GM12878 (cell line): Measurements from ENCODE around the gene ZNF655. TPM values are rescaled to one million over a fixed set of nuclear protein-coding genes. Genes with fewer than 3 reads are reported as not detected.
A peak's percentile ranks its signal among the peaks of the same experiment; 100 is the strongest.
"Not testable (repeated sequence)": the region's sequence is repeated elsewhere in the genome, so short reads cannot be mapped to it uniquely, and the experiment has no call there.

Experiments
- ATAC-seq: fragments of 200-7000 bp; cut with Tn5 transposase; 3 replicates; pipeline ENCODE4 v1.9.1; 2020; ENCODE audit warnings: mild to moderate bottlenecking, moderate library complexity
- BruUV-seq: library from RNA; stranded (reverse); fragments of 400-500 nt; replicated peaks from 2 replicates; lab custom pipeline; 2021; lab: Mats Ljungman, UMichigan
- CTCF ChIA-PET: fragments of 300-600 bp; sonication (Branson Sonifier 250); formaldehyde crosslinking; extraction: SDS; loops from one replicate; lab custom pipeline; 2021; ENCODE audit warnings: inconsistent platforms; lab: Yijun Ruan, JAX
- POLR2A ChIA-PET: fragments of 350-600 bp; formaldehyde crosslinking; extraction: SDS; loops from one replicate; lab custom pipeline; 2021; ENCODE audit warnings: inconsistent platforms; lab: Charles Lee
- RAD21 ChIA-PET: fragments of 300-600 bp; sonication (Branson Sonifier 250); formaldehyde crosslinking; loops from one replicate; lab custom pipeline; 2023; ENCODE audit warnings: antibody characterized with exemption; ENCODE audit not compliant: unreplicated experiment; lab: Charles Lee
- SMC1A ChIA-PET: fragments of 300-600 bp; sonication (Branson Sonifier 250); formaldehyde crosslinking; loops from one replicate; lab custom pipeline; 2023; ENCODE audit not compliant: unreplicated experiment, uncharacterized antibody; lab: Charles Lee
- DNase-seq: peaks from one replicate; pipeline ENCODE4 v3.0.0-alpha.2; 2011; ENCODE audit warnings: low read depth, low spot score
- FAIRE-seq: peaks from 3 replicates; lab custom pipeline; 2011; peaks lifted over from hg19 to GRCh38; lab: Jason Lieb, UNC
- H2AFZ ChIP-seq: 2 replicates; pipeline ENCODE4 v1.6.0; 2011; ENCODE audit warnings: low read depth, low read length, control low read depth; ENCODE audit not compliant: control insufficient read depth
- H3K27ac ChIP-seq: 2 replicates; pipeline ENCODE4 v1.5.1; 2011; ENCODE audit warnings: control low read depth; ENCODE audit not compliant: control insufficient read depth, insufficient read depth
- H3K27me3 ChIP-seq, 2 experiments: replicated peaks in 1 of 2; 2 replicates each; pipeline versions ENCODE4 v1.6.0 to v1.6.1; 2011; ENCODE audit warnings: low read length in 1 of 2; ENCODE audit not compliant: control insufficient read depth in 2 of 2, insufficient read depth in 2 of 2
- H3K36me3 ChIP-seq, 2 experiments: 2 replicates each; pipeline ENCODE4 v1.5.1; 2011; ENCODE audit warnings: low read length in 1 of 2; ENCODE audit not compliant: control insufficient read depth in 2 of 2, insufficient read depth in 2 of 2
- H3K4me1 ChIP-seq: 2 replicates; pipeline ENCODE4 v1.6.1; 2011; ENCODE audit warnings: mild to moderate bottlenecking, low read length, moderate library complexity, mixed read lengths; ENCODE audit not compliant: control insufficient read depth, insufficient read depth
- H3K4me2 ChIP-seq: 2 replicates; pipeline ENCODE4 v1.6.0; 2011; ENCODE audit warnings: control low read depth; ENCODE audit not compliant: control insufficient read depth, insufficient read depth
- H3K4me3 ChIP-seq: fragments of 200-600 bp; sonication (generic); 2 replicates; pipeline ENCODE4 v1.5.1; 2016
- H3K79me2 ChIP-seq: 2 replicates; pipeline ENCODE4 v1.6.0; 2011; ENCODE audit warnings: low read length; ENCODE audit not compliant: control insufficient read depth, insufficient read depth
- H3K9ac ChIP-seq: 2 replicates; pipeline ENCODE4 v1.8.0; 2011; ENCODE audit warnings: low read length, control low read depth, mixed read lengths; ENCODE audit not compliant: control insufficient read depth, insufficient read depth
- H3K9me3 ChIP-seq: replicated peaks from 3 replicates; pipeline ENCODE4 v1.5.1; 2011; ENCODE audit warnings: mild to moderate bottlenecking, low read length; ENCODE audit not compliant: control insufficient read depth, insufficient read depth
- H4K20me1 ChIP-seq: 2 replicates; pipeline ENCODE4 v1.6.0; 2011; ENCODE audit not compliant: control insufficient read depth, insufficient read depth
- DPF2 ChIP-seq: fragments of 450-650 bp; IDR thresholded peaks from 2 replicates; pipeline ENCODE4 v1.6.1; 2017; ENCODE audit warnings: mild to moderate bottlenecking
- NR2C1 ChIP-seq: fragments of 450-650 bp; IDR thresholded peaks from 2 replicates; pipeline ENCODE4 v1.6.1; 2017; ENCODE audit warnings: antibody characterized with exemption, mild to moderate bottlenecking, moderate library complexity
- WGBS: methylation state at CpG from one replicate; pipeline ENCODE4 v1.1.6; 2016; ENCODE audit warnings: low lambda C conversion rate; ENCODE audit not compliant: insufficient replicate concordance, insufficient coverage; ENCODE audit errors: missing lambda C conversion rate; 5-methylcytosine and 5-hydroxymethylcytosine counted together
- in situ Hi-C: fragments of 300-500 bp; cut with MboI; formaldehyde crosslinking; loops from 9 replicates; pipeline ENCODE4 v1.14.3; 2018; ENCODE audit warnings: mixed read lengths
- intact Hi-C: fragments of 100-400 bp; cut with micrococcal nuclease; formaldehyde crosslinking; loops from one replicate; pipeline ENCODE4 v1.14.2; 2022; ENCODE audit not compliant: unreplicated experiment
- polyA plus RNA-seq, 11 experiments: library from polyadenylated mRNA; depleted of rRNA in 4 of 11; unstranded in 6 of 11; stranded (reverse) in 5 of 11; fragments of >200 nt; fragmentation: Nextera tagmentation in 4 of 11; fragmentation: Illumina TruSeq in 1 of 11; extraction: Ambion mirVana in 4 of 11; extraction: Trizol in 1 of 11; gene quantifications; 1 replicate in 1 of 11; 2 replicates in 10 of 11; pipeline versions ENCODE4 v1.2.1 to v1.2.3, GENCODE V29; 2011 to 2016; ENCODE audit warnings: inconsistent platforms in 2 of 11, missing spikeins in 2 of 11, low read depth in 1 of 11
- total RNA-seq, 4 experiments: library from RNA; depleted of rRNA in 3 of 4; stranded (reverse); fragments of >200 nt in 3 of 4; fragmentation: Illumina TruSeq in 1 of 4; extraction: Trizol in 1 of 4; gene quantifications; 2 replicates each; pipeline versions ENCODE4 v1.2.1 to v1.2.3, GENCODE V29; 2013 to 2021
- TF ChIP-seq, protein P1 (sequence below): IDR thresholded peaks from 2 replicates; pipeline ENCODE4 v1.6.1; 2011; ENCODE audit warnings: borderline replicate concordance, low read depth, mild to moderate bottlenecking, moderate library complexity, low read length; ENCODE audit not compliant: insufficient read depth, poor library complexity, severe bottlenecking
- TF ChIP-seq, protein P2 (sequence below): fragments of 450-650 bp; IDR thresholded peaks from 2 replicates; pipeline ENCODE4 v1.6.1; 2018; ENCODE audit warnings: mild to moderate bottlenecking, low read depth, moderate library complexity; ENCODE audit not compliant: partially characterized antibody

The ZNF655 gene
- total and polyA plus RNA-seq, 10 of the 15 experiments (the other 5 are each of a cell fraction or from before 2014, with no cell fraction given) = 14.5 to 107 (median 52.8) TPM

DNA sequence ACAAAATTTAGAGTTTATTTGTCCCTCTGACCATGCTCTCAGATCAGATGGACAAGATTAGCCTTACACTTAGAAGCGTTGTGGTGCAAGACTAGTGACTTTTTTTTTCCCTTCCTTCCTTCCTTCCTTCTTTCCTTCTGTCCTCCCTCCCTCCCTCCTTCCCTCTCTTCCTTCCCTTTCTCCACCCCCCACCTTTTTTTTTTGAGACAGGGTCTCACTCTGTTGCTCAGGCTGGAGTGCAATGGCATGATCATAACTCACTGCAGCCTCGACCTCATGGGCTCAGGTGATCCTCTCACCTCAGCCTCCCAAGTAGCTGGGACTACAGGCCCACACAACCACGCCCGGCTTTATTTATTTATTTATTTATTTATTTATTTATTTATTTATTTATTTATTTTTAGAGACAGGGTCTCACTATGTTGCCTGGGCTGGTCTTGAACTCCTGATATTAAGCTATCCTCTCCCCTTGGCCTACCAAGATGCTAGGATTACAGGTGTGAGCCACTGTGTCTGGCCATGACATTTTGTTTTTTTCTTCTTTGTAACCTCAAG, 22.4 kb downstream of the ZNF655 start:
- FAIRE-seq, H2AFZ ChIP-seq, in situ Hi-C loops, H3K79me2 ChIP-seq, DNase-seq, H3K9me3 ChIP-seq, RAD21 ChIA-PET, H3K27me3 ChIP-seq, H3K9ac ChIP-seq, SMC1A ChIA-PET, ATAC-seq, H4K20me1 ChIP-seq, H3K27ac ChIP-seq, CTCF ChIA-PET, BruUV-seq, H3K4me1 ChIP-seq, POLR2A ChIA-PET, H3K36me3 ChIP-seq: not testable (repeated sequence)
- peak overlapping the region; percentile 78 for H3K4me2 ChIP-seq
- WGBS = 70% methylated on average over 4 of the region's 4 CpGs
- H3K4me3 ChIP-seq = peak overlapping the region; percentile 37
- intact Hi-C loops = loop anchor here (2.0 kb wide), 1 partner anchor 20 kb away; no protein-coding TSS in a partner anchor

DNA sequence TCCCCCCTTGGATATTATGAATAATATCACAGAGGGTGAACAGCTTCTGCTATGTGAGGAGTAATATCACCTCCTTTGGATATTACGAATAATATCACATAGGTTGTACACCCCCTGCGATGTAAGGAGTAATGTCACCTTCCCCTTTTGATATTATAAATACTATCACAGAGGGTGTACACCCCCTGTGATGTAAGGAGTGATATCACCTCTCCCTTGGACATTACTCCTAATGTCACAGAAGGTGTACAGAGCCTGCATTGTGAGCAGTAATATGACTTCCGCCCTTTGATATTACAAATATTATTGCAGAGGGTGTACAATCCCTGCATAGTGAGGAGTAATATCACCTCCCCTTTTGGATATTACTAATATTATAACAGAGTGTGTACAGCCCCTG, 30.4 kb downstream of the ZNF655 start:
- ATAC-seq = no peak

More for the DNA sequence above, 30.4 kb downstream of the ZNF655 start:
- H3K4me1 ChIP-seq = no peaks in the 10 kb centered on the region
- in situ Hi-C loops (no loop called here), intact Hi-C loops (no loop called here)
- POLR2A ChIA-PET = no interaction called here
- H3K4me2 ChIP-seq = no peak overlapping the region
- H2AFZ ChIP-seq = no peak overlapping the region
- no peaks in the 10 kb centered on the region for H4K20me1 ChIP-seq
- FAIRE-seq (no peak), DNase-seq (no peak)
- H3K36me3 ChIP-seq = no peaks in the 10 kb centered on the region
- no peaks in the 10 kb centered on the region for H3K9me3 ChIP-seq
- TF ChIP-seq, protein P1, sequence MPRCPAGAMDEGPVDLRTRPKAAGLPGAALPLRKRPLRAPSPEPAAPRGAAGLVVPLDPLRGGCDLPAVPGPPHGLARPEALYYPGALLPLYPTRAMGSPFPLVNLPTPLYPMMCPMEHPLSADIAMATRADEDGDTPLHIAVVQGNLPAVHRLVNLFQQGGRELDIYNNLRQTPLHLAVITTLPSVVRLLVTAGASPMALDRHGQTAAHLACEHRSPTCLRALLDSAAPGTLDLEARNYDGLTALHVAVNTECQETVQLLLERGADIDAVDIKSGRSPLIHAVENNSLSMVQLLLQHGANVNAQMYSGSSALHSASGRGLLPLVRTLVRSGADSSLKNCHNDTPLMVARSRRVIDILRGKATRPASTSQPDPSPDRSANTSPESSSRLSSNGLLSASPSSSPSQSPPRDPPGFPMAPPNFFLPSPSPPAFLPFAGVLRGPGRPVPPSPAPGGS = peak; percentile 45
- TF ChIP-seq NR2C1 (no peak), DPF2 (no peak)
- TF ChIP-seq, protein P2, sequence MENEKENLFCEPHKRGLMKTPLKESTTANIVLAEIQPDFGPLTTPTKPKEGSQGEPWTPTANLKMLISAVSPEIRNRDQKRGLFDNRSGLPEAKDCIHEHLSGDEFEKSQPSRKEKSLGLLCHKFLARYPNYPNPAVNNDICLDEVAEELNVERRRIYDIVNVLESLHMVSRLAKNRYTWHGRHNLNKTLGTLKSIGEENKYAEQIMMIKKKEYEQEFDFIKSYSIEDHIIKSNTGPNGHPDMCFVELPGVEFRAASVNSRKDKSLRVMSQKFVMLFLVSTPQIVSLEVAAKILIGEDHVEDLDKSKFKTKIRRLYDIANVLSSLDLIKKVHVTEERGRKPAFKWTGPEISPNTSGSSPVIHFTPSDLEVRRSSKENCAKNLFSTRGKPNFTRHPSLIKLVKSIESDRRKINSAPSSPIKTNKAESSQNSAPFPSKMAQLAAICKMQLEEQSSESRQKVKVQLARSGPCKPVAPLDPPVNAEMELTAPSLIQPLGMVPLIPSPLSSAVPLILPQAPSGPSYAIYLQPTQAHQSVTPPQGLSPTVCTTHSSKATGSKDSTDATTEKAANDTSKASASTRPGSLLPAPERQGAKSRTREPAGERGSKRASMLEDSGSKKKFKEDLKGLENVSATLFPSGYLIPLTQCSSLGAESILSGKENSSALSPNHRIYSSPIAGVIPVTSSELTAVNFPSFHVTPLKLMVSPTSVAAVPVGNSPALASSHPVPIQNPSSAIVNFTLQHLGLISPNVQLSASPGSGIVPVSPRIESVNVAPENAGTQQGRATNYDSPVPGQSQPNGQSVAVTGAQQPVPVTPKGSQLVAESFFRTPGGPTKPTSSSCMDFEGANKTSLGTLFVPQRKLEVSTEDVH = no peak
- CTCF ChIA-PET = no interaction called here
- RAD21 ChIA-PET = no interaction called here
- no peak overlapping the region for H3K27ac ChIP-seq
- H3K9ac ChIP-seq = no peak overlapping the region
- no peak overlapping the region for H3K4me3 ChIP-seq
- H3K79me2 ChIP-seq = no peaks in the 10 kb centered on the region
- BruUV-seq = no TSS peak
- H3K27me3 ChIP-seq = no peaks in the 10 kb centered on the region
- 81% methylated on average over 3 of the region's 3 CpGs for WGBS
- SMC1A ChIA-PET = no interaction called here
